SK-N-SH treated with all-trans-retinoic acid at 6 μM for 48 hours (cell line): ENCODE results near the gene KRT81.

Experiments used
- ARNTL ChIP-seq: fragments of 450-650 bp; formaldehyde crosslinking; IDR thresholded peaks from 2 replicates; pipeline ENCODE4 v1.5.0; 2020; ENCODE audit warnings: low read depth, mild to moderate bottlenecking, moderate library complexity, borderline replicate concordance
- RARB ChIP-seq: fragments of 250-450 bp; sonication (Bioruptor Pico); IDR thresholded peaks from 2 replicates; pipeline ENCODE4 v1.8.0; 2021; ENCODE audit warnings: mild to moderate bottlenecking, moderate library complexity
- SNAI2 ChIP-seq: fragments of 250-450 bp; sonication (Bioruptor Pico); IDR thresholded peaks from 2 replicates; pipeline ENCODE4 v1.5.0; 2020; ENCODE audit warnings: mild to moderate bottlenecking, moderate library complexity
- TCF4 ChIP-seq: fragments of 250-450 bp; sonication (Bioruptor Pico); IDR thresholded peaks from 2 replicates; pipeline ENCODE4 v1.8.0; 2021; ENCODE audit warnings: mild to moderate bottlenecking, moderate library complexity, borderline replicate concordance
- ZC3H10 ChIP-seq: fragments of 250-450 bp; sonication (Bioruptor Pico); IDR thresholded peaks from 2 replicates; pipeline ENCODE4 v1.5.1; 2021; ENCODE audit warnings: mild to moderate bottlenecking, moderate library complexity
- ZNF70 ChIP-seq: fragments of 450-650 bp; formaldehyde crosslinking; IDR thresholded peaks from 2 replicates; pipeline ENCODE4 v1.5.0; 2020; ENCODE audit warnings: mild to moderate bottlenecking, moderate library complexity
- ZNF8 ChIP-seq: fragments of 450-650 bp; formaldehyde crosslinking; IDR thresholded peaks from 2 replicates; pipeline ENCODE4 v1.5.0; 2020; ENCODE audit warnings: mild to moderate bottlenecking, moderate library complexity
- TF ChIP-seq, protein P1 (sequence below): fragments of 250-450 bp; sonication (Bioruptor Pico); IDR thresholded peaks from 2 replicates; pipeline ENCODE4 v1.5.1; 2020; ENCODE audit warnings: low read depth, mild to moderate bottlenecking, moderate library complexity
- TF ChIP-seq, protein P2 (sequence below): fragments of 250-450 bp; sonication (Bioruptor Pico); IDR thresholded peaks from 2 replicates; pipeline ENCODE4 v1.8.0; 2020; ENCODE audit warnings: mild to moderate bottlenecking, moderate library complexity, borderline replicate concordance
- TF ChIP-seq, protein P3 (sequence below): fragments of 250-450 bp; sonication (Bioruptor Pico); IDR thresholded peaks from 2 replicates; pipeline ENCODE4 v1.5.0; 2020; ENCODE audit warnings: mild to moderate bottlenecking, moderate library complexity

DNA sequence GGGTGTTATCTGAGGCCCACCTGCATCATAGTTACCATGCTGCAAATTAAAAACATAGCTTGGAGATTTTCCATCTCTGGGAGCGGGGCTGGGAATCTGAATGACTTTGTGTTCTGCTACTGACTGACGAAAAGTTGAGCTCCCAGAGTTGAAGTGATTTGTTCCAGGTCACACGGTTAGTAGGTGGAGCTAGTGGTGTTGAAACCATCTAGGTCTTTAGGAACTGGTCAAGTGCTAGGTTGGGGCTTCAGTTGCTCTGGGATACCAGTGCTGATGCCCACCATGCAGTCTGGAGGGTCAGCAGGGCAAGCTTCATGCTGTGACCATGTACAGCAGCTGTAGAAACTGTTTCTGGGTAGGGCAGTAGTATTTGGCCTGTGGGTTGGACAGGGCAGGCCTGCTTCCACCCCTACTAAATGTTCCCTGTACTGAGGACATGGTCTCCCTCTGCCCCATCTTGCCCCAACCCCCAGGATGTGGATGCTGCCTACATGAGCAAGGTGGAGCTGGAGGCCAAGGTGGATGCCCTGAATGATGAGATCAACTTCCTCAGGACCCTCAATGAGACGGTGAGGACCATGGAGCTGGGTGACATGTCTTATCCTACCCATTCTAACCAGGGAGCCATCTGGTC is 53.0 kb downstream of the KRT81 start:
- no peak for TF ChIP-seq RARB (CRISPR knock-in tag)
- TF ChIP-seq, protein P1, sequence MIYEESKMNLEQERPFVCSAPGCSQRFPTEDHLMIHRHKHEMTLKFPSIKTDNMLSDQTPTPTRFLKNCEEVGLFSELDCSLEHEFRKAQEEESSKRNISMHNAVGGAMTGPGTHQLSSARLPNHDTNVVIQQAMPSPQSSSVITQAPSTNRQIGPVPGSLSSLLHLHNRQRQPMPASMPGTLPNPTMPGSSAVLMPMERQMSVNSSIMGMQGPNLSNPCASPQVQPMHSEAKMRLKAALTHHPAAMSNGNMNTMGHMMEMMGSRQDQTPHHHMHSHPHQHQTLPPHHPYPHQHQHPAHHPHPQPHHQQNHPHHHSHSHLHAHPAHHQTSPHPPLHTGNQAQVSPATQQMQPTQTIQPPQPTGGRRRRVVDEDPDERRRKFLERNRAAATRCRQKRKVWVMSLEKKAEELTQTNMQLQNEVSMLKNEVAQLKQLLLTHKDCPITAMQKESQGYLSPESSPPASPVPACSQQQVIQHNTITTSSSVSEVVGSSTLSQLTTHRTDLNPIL (CRISPR knock-in tag): no peak
- no peak for TF ChIP-seq SNAI2 (CRISPR knock-in tag)
- TF ChIP-seq, protein P2, sequence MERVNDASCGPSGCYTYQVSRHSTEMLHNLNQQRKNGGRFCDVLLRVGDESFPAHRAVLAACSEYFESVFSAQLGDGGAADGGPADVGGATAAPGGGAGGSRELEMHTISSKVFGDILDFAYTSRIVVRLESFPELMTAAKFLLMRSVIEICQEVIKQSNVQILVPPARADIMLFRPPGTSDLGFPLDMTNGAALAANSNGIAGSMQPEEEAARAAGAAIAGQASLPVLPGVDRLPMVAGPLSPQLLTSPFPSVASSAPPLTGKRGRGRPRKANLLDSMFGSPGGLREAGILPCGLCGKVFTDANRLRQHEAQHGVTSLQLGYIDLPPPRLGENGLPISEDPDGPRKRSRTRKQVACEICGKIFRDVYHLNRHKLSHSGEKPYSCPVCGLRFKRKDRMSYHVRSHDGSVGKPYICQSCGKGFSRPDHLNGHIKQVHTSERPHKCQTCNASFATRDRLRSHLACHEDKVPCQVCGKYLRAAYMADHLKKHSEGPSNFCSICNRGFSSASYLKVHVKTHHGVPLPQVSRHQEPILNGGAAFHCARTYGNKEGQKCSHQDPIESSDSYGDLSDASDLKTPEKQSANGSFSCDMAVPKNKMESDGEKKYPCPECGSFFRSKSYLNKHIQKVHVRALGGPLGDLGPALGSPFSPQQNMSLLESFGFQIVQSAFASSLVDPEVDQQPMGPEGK: no peak
- TF ChIP-seq ARNTL (CRISPR knock-in tag): no peak
- no peak for TF ChIP-seq ZNF8
- no peak for TF ChIP-seq ZNF70
- TF ChIP-seq ZC3H10 (CRISPR knock-in tag): no peak
- TF ChIP-seq, protein P3, sequence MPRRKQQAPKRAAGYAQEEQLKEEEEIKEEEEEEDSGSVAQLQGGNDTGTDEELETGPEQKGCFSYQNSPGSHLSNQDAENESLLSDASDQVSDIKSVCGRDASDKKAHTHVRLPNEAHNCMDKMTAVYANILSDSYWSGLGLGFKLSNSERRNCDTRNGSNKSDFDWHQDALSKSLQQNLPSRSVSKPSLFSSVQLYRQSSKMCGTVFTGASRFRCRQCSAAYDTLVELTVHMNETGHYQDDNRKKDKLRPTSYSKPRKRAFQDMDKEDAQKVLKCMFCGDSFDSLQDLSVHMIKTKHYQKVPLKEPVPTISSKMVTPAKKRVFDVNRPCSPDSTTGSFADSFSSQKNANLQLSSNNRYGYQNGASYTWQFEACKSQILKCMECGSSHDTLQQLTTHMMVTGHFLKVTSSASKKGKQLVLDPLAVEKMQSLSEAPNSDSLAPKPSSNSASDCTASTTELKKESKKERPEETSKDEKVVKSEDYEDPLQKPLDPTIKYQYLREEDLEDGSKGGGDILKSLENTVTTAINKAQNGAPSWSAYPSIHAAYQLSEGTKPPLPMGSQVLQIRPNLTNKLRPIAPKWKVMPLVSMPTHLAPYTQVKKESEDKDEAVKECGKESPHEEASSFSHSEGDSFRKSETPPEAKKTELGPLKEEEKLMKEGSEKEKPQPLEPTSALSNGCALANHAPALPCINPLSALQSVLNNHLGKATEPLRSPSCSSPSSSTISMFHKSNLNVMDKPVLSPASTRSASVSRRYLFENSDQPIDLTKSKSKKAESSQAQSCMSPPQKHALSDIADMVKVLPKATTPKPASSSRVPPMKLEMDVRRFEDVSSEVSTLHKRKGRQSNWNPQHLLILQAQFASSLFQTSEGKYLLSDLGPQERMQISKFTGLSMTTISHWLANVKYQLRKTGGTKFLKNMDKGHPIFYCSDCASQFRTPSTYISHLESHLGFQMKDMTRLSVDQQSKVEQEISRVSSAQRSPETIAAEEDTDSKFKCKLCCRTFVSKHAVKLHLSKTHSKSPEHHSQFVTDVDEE (CRISPR knock-in tag): no peak
- TF ChIP-seq TCF4 (CRISPR knock-in tag): no peak
